HL-60/S4 (cell line): Measurements from ENCODE around the gene REG1B.

Experiments
- in situ Hi-C: fragments of 300-500 bp; cut with MboI; formaldehyde crosslinking; loops from 2 replicates; pipeline ENCODE4 v1.14.3; 2022; ENCODE audit warnings: low sequenced_read_pairs

Gene REG1B

GRCh38 chr2:79087785-79088364 is at the start of gene REG1B:
TSS of gene REG1B (minus strand) at chr2:79087993. CDS start at chr2:79087612, 381 bp downstream.
- in situ Hi-C loops, result no loop called here

- in situ Hi-C loops, result no loop called here
Observed at GRCh38 chr2:79131687-79132086, 43.9 kb upstream of the REG1B start.

GRCh38 chr2:79129804-79130203 is 42.0 kb upstream of the REG1B start:
- in situ Hi-C loops, result no loop called here

- in situ Hi-C loops, result no loop called here
Observed at GRCh38 chr2:79129260-79129659, 41.5 kb upstream of the REG1B start.

GRCh38 chr2:79128406-79128805 is 40.6 kb upstream of the REG1B start:
- in situ Hi-C loops, result no loop called here

DNA sequence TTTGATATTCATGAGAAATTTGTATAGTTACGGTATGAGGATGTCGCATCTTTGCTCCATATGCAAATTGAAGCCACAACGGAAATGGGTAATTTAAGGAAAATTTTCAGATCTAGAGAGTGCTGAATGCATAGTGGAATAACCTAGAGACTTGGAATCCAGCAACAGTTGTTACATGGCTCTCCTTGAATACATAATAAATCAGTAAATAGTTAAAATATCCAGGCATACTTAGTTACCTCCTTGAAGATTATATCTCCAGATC is 37.9 kb upstream of the REG1B start:
- in situ Hi-C loops, result no loop called here

GRCh38 chr2:79124907-79125720 is 37.3 kb upstream of the REG1B start:
- in situ Hi-C loops, result no loop called here

GRCh38 chr2:79122676-79123075 is 34.9 kb upstream of the REG1B start:
- in situ Hi-C loops, result no loop called here

DNA sequence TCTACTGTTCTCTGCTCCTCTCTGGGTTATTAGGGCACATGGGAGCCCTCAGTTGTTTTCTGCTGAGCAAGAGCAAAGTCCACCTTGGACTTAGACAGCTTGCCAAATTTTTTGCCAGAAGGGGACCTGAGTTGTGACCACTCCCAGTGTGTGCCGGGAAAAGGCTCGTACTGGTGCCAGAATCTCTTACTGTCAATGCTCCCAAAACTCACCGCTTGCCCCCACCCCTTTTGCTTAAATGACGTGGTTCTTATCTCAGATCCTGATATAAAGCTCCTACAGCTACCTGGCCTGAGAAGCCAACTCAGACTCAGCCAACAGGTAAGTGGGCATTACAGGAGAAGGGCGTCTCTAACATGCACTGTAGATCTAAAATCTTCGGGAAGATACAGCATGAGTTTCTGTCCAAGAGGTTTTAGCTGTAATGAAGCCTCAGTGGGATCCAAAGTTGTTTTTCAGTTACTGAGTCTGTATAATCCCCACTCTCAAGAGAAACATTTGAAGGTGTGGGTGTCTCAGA is 32.5 kb upstream of the REG1B start, which contains the start of gene REG1A:
Gene REG1A, plus strand, starts transcription at position 295 of the 520 bp plus-strand sequence. CDS start 374 bp downstream, outside the sequence.
- in situ Hi-C loops, result no loop called here

- in situ Hi-C loops, result no loop called here
Observed at GRCh38 chr2:79116997-79117928, 29.5 kb upstream of the REG1B start.

DNA sequence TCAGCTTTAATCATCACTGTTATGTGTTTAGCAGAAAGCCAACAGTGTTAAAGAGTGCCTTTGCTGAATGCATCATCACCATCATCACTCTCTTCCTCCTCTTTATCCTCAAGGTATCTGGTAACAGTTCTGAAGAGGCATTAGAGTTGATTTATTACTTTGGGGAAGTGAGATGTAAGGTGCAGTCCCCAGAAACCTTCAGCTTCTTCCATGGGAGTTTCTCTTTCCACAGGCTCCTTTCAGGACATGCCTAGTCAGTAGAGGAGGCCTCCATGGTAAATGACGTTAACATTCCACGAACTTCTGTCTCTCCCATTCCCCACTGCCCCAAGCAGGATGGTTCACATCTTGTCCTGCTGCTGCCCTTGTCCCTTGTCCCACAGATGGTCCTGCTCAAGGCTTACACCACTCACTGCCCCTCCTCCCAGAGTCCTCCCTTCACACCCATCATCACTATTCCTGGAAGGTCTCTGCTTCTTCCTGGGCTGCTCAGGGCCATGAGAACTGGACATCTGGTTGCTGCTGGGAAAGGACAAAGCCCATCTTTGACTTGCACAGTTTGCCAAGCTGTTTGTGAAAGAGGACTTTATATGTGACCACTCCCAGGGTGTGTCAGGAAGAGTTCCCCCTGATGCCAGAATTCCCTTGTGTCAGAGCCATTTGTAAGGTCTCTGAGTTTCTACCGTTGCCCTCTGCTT is 27.2 kb upstream of the REG1B start:
- in situ Hi-C loops, result no loop called here

DNA sequence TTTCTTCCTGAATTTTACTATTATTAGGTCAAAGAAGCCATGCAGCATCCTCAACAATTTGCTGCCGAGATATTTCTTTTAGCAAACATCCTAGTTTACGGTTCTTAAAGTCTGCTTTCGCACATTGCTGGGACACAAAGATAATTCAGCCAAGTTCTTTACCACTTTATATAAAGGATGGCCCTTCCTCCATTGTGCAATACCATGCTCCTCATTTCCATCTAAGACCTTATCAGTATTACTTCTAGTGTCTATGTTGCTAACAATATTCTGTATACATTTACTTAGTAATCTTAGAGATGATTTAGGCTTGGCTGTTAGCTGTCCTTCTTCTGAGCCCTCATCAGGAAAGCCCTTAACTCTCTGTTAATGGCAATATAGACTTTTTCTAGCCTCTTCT is 24.5 kb upstream of the REG1B start:
- in situ Hi-C loops, result no loop called here

DNA sequence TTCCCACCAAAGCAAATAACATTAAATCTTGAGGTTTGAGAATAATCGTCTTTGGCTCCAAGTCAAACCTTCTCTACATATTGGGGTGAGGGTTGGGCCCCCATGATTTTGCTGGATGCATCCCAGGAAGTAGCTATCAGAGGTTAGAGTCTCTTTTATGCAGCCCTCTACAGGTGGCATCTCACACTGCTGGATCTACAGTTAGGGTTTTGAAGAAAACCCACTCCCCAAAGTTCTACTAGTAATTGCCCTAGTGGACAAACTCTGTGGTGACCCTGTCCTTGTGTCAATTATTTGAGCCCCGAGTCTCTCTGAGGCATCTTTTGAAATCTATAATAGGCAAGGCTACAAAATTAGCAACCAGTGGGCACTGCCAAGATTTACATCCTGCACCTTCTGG is 17.5 kb upstream of the REG1B start:
- in situ Hi-C loops, result no loop called here

DNA sequence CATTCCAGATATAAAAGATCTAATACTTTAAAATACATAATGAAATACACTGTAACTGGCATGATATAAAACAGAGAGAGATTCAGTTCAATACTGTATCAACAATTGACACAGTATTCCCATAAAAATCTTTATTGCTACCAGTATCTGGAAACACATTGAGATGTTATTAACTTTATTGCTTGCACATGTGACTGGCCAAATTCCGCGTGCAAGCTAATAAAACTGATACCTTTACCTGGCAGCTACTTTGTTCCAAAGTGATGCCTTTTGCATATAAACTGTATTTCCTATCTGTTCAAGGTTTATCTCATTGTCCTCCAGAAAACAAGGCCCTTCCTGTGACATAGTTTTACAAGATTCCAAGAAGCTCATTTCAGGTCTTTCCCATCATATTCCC is 15.4 kb upstream of the REG1B start:
- in situ Hi-C loops, result no loop called here

DNA sequence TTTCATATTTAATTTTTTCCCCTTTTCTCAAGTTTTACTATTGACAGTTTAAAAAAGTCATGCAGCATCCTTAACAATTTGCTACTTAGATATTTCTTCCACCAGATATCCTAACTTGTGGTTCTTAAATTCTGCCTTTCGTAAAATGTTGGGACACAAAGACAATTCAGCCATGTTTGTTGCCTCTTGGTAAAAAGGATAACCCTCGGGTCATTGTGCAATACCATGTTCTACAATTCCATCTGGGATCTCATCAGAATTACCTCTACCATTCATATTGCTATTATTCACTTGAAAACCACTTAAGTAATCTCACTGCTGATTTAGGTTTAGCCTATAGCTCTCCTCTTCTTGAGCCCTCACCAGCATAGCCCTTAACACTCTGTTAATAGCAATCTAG is 13.2 kb upstream of the REG1B start:
- in situ Hi-C loops, result no loop called here

- in situ Hi-C loops, result no loop called here
Observed at GRCh38 chr2:79100285-79100684, 12.5 kb upstream of the REG1B start.

DNA sequence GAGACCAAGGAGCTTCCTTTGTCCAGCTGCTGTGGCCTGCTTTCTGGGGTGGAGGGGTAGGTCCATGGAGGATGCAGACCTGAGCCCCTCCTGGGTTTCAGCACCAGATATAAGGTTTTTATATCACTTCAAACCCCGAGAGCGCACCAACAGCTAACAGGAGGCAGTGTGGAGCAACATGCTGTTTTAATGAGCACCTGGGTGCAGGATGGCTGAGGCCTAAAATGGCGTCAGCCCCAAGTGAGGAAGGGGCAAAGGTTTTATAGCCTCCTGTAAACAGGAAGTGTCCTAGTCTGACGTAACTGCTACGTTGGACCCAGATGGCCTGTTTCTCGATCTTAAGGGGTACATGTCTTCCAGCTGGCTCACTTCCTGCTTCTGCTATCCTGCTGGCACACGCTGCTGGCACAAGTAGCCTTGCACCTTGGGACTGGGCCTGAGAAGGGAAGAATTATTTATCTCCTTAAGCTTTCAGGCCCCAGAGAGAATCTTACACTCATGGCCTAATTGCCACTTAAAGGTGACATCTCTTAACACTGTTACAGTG is 11.4 kb upstream of the REG1B start:
- in situ Hi-C loops, result no loop called here

DNA sequence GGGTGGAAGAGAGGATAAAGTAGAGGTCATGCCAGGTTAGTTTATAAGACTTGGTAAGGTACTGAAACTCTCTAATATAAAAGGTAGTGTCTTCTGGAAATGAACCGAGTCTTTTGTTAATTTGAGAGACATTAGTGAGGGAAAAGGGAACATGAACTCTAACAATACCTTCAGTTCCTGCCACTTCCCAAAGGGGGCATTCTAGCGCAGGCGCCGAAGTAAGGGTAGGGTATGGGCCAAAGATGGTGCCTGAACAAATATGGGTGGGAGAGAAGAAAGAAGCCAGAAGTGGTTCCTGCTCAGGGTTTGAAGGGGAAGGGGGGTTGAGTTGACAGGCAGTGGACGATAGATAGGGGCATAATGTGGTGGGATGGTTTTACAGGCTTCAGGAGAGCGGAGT is 10.1 kb upstream of the REG1B start:
- in situ Hi-C loops, result no loop called here

GRCh38 chr2:79090693-79091092 is 2.9 kb upstream of the REG1B start:
- in situ Hi-C loops, result no loop called here

GRCh38 chr2:79086255-79086654 is 1.5 kb downstream of the REG1B start:
- in situ Hi-C loops, result no loop called here

- in situ Hi-C loops, result no loop called here
Observed at GRCh38 chr2:79085382-79085781, 2.4 kb downstream of the REG1B start.
